ENCODE results near the gene PRR35.

The PRR35 gene

GRCh38 chr16:560204-560700 is at the start of gene PRR35:
TSS of gene PRR35 (plus strand) at chr16:560394. CDS start at chr16:563295, 2,901 bp downstream.
- no peak for DNase-seq

DNA sequence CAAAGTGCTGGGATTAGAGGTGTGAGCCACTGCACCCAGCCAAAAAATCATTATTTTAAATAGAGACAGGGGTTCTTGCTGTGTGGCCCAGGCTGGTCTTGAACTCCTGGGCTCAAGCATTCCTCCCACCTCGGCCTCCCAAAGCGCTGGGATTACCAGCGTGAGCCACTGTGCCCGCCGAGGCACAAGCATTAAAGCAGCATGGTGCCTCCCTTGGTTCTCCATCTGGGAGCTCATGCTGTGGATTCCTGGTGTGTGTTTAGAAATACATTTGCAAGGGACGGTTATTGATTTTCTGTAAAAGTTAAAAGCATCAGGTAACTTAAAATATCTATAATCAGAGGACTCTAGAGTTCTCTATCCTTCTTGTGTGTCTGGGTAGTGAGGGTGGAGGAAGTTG is 47.4 kb upstream of the PRR35 start:
- DNase-seq: no peak

- DNase-seq: no peak
Measured at GRCh38 chr16:513950-514349, 46.2 kb upstream of the PRR35 start.

DNA sequence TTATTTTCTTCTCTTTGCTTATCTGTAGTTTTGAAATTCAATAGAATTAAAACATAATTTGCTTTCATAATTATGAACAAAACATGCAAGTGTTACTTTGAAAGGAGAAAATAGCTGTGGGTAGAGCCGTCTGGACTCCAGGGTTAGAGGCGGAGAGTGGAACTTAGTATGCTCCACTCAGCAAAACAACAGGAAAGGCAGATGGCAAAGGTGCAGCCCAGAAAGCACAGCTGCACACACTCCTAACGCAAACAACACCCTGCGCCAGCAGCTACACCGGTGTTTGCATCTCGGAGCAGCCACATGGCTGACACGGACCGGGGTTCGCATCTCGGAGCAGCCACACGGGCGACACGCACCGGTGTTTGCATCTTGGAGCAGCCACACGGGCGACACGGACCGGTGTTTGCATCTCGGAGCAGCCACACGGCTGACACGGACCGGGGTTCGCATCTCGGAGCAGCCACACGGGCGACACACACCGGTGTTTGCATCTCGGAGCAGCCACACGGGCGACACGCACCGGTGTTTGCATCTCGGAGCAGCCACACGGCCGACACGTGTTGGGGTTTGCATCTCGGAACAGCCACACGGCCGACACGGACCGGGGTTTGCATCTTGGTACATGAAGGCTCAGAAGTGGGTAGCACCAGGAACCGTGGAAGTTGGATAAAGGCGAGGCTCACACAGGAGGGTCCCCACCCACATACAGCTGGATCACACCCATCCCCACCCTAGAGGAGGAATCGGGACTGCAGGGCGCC is 44.8 kb upstream of the PRR35 start:
- no peak for DNase-seq

- no peak for DNase-seq
Measured at GRCh38 chr16:515939-516226, 44.3 kb upstream of the PRR35 start.

DNA sequence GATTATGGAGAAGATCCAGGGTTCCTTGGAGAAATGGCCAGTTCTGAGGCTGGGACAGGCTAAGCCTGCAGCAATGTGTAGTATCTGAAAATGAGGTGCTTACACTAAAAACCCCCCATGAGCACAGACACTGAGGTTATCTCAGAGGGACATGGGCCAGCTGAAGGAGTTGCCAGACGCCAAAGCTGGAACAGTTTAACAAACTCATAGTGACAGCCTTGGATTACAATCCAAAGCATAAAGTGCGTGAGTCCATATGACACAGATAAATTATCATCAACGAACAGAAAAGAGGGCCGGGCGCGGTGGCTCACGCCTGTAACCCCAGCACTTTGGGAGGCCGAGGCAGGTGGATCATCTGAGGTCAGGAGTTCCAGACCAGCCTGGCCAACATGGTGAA is 43.9 kb upstream of the PRR35 start:
- DNase-seq: no peak

DNA sequence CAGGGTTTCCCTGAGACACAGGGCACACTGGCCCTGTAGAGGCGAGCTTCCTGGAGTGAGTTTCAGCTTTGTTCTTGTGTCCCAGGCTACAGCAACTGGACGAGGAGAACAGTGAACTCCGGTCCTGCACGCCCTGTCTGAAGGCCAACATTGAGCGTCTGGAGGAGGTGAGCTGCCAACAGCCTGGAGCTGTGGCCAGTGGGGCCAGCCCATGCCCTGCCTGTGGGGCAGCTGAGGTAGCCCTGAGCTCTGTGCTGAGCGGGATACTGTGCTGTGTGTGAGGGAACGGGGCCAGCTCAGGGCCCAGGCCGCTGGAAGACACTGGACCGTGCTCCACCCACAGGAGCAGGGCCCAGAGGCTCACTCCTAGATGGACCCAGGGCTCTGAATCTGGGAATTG is 41.3 kb upstream of the PRR35 start:
- DNase-seq: no peak

- DNase-seq: no peak
Measured at GRCh38 chr16:519425-519824, 40.8 kb upstream of the PRR35 start.

- no peak for DNase-seq
Measured at GRCh38 chr16:519841-520687, 40.1 kb upstream of the PRR35 start.

DNA sequence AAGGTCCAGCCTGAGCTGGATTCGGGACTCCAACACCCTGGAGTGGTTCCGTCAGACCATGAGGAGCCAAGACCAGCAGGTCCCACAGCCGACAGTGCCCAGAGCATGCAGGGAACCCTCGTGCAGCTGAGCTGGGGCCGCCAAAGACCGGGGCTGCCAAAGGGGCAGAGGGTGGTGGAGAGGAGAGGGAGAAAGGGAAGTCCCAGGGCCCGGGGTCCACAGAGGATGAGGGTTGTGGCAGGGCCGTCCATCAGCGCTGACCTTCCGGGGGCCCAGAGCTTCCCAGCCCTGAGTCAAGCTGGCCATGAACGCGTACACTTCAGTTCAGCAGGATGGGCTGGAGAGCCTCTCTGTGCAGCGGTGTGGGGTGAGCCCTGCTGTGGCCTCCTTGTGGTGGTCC is 39.3 kb upstream of the PRR35 start:
- DNase-seq: no peak

DNA sequence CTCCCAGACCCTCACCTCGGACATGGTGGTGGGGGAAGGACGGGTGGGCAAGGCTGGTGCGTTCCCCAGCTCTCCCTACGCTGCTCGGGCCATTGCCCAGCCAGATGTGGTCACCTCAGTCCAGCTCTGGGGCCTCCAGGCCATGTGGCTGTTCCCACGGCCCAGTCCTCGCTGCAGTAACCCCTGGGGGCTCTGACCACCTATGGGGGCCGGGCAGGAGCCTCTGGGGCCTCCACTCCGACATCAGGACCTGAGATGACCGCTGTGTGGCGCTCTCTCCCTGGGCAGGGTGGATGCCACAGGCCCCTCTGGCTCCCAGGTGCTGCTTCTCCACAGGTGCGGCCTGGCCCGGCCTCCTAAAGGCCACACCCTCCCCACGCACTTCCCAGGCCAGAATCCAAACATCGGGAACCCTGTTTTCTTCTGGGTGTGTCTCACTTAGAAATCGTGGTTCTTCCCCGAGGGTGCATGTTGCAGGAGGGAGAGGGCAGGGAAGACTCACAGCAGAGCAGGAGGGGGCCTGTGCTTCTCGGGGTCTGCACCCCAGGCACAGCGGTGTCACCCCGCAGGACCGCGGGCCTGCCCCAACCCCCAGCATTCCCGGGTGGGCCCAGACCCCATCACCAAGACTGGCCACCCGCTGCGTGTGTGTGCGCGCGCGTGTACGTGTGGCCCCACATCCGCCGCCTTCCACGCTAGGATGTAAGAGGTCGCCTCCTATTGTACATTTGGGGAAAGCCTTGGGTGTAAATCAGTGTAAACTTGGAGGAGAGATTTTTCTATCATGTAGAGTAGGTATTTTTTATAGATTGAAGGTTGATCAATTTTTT is 38.6 kb upstream of the PRR35 start:
- DNase-seq: no peak

- no peak for DNase-seq
Measured at GRCh38 chr16:522320-523096, 37.7 kb upstream of the PRR35 start.

GRCh38 chr16:523097-523741 is 37.0 kb upstream of the PRR35 start:
- no peak for DNase-seq

GRCh38 chr16:524274-525040 is 35.7 kb upstream of the PRR35 start:
- no peak for DNase-seq

GRCh38 chr16:525123-525519 is 35.1 kb upstream of the PRR35 start:
- DNase-seq: no peak

- no peak for DNase-seq
Measured at GRCh38 chr16:525520-526180, 34.5 kb upstream of the PRR35 start.

GRCh38 chr16:526181-527014 is 33.8 kb upstream of the PRR35 start:
- DNase-seq: no peak

- DNase-seq: peak; percentile 92
Measured at GRCh38 chr16:527015-527903, 32.9 kb upstream of the PRR35 start, which contains the start of gene CAPN15. TSS of gene CAPN15 (plus strand) at chr16:527712. CDS start at chr16:546839, 19,127 bp downstream.
